ENCODE measurements around the gene NELFE. TPM values are rescaled to one million over a fixed set of nuclear protein-coding genes. Genes with fewer than 3 reads are reported as not detected.

Gene NELFE
- total RNA-seq, 1 experiment from 2014 or later, result 73.8 TPM

DNA sequence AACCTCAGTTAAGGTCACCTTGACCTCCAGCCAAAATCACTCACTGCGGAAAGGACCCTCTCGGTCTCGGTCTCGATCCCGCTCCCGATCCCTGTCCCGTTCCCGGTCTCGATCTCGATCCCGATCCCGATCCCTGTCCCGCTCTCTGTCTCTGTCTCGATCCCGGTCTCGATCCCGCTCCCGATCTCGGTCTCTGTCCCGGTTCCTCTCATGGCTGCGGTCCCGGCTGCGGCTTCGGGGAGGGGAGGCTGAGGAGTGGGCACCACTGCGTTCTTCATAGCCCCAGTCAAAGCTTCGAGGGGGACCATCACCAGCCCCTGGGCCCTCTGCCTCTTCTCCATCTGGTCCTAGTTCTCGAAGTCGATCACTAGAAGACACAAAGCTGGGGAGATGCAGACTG is 4.3 kb downstream of the NELFE start:
- no peaks in the 10 kb centered on the region for H3K9me3 Mint-ChIP-seq
- ChIA-PET CTCF (no interaction called here), POLR2A (no interaction called here)
- H3K36me3 Mint-ChIP-seq, result peaks cover 51% of the 10 kb centered on the region
- peaks cover 12% of the 10 kb centered on the region for H3K4me1 Mint-ChIP-seq
- no peak overlapping the region for H3K4me3 Mint-ChIP-seq
- H3K27me3 Mint-ChIP-seq (ENCODE audit: low read depth), result peaks cover 1% of the 10 kb centered on the region; the same call in 1 of the 2 replicates
- no peak for DNase-seq (ENCODE audit: low spot score)
- no peak for ATAC-seq
- no peak overlapping the region for H3K27ac Mint-ChIP-seq
- TF ChIP-seq PREB (CRISPR knock-in tag; IDR thresholded peaks at IDR 0.05; ENCODE audit: borderline replicate concordance) (no peak), MYBL2 (CRISPR knock-in tag; IDR thresholded peaks at IDR 0.05) (no peak), SOX15 (CRISPR knock-in tag; IDR thresholded peaks at IDR 0.05) (no peak), ZNF396 (CRISPR knock-in tag; IDR thresholded peaks at IDR 0.05; ENCODE audit: borderline replicate concordance) (no peak), E2F4 (CRISPR knock-in tag; IDR thresholded peaks at IDR 0.05; ENCODE audit: borderline replicate concordance, low read depth) (no peak), ETV6 (CRISPR knock-in tag; IDR thresholded peaks at IDR 0.05) (no peak), FOXK1 (CRISPR knock-in tag; IDR thresholded peaks at IDR 0.05) (no peak), ZNF232 (CRISPR knock-in tag; IDR thresholded peaks at IDR 0.05) (no peak), ZBTB43 (CRISPR knock-in tag; IDR thresholded peaks at IDR 0.05) (no peak), JUN (CRISPR knock-in tag; IDR thresholded peaks at IDR 0.05) (no peak), ZNF512 (CRISPR knock-in tag; IDR thresholded peaks at IDR 0.05; ENCODE audit: borderline replicate concordance) (no peak), CREM (CRISPR knock-in tag; IDR thresholded peaks at IDR 0.05) (no peak), ZNF281 (CRISPR knock-in tag; IDR thresholded peaks at IDR 0.05) (no peak), RELA (CRISPR knock-in tag; IDR thresholded peaks at IDR 0.05; ENCODE audit: borderline replicate concordance) (no peak)
- TF ChIP-seq, protein P1, sequence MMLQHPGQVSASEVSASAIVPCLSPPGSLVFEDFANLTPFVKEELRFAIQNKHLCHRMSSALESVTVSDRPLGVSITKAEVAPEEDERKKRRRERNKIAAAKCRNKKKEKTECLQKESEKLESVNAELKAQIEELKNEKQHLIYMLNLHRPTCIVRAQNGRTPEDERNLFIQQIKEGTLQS (CRISPR knock-in tag; conservative IDR thresholded peaks at IDR 0.05), result no peak
- TF ChIP-seq, protein P2, sequence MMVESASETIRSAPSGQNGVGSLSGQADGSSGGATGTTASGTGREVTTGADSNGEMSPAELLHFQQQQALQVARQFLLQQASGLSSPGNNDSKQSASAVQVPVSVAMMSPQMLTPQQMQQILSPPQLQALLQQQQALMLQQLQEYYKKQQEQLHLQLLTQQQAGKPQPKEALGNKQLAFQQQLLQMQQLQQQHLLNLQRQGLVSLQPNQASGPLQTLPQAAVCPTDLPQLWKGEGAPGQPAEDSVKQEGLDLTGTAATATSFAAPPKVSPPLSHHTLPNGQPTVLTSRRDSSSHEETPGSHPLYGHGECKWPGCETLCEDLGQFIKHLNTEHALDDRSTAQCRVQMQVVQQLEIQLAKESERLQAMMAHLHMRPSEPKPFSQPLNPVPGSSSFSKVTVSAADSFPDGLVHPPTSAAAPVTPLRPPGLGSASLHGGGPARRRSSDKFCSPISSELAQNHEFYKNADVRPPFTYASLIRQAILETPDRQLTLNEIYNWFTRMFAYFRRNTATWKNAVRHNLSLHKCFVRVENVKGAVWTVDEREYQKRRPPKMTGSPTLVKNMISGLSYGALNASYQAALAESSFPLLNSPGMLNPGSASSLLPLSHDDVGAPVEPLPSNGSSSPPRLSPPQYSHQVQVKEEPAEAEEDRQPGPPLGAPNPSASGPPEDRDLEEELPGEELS (CRISPR knock-in tag; IDR thresholded peaks at IDR 0.05), result no peak
- TF ChIP-seq, protein P3, sequence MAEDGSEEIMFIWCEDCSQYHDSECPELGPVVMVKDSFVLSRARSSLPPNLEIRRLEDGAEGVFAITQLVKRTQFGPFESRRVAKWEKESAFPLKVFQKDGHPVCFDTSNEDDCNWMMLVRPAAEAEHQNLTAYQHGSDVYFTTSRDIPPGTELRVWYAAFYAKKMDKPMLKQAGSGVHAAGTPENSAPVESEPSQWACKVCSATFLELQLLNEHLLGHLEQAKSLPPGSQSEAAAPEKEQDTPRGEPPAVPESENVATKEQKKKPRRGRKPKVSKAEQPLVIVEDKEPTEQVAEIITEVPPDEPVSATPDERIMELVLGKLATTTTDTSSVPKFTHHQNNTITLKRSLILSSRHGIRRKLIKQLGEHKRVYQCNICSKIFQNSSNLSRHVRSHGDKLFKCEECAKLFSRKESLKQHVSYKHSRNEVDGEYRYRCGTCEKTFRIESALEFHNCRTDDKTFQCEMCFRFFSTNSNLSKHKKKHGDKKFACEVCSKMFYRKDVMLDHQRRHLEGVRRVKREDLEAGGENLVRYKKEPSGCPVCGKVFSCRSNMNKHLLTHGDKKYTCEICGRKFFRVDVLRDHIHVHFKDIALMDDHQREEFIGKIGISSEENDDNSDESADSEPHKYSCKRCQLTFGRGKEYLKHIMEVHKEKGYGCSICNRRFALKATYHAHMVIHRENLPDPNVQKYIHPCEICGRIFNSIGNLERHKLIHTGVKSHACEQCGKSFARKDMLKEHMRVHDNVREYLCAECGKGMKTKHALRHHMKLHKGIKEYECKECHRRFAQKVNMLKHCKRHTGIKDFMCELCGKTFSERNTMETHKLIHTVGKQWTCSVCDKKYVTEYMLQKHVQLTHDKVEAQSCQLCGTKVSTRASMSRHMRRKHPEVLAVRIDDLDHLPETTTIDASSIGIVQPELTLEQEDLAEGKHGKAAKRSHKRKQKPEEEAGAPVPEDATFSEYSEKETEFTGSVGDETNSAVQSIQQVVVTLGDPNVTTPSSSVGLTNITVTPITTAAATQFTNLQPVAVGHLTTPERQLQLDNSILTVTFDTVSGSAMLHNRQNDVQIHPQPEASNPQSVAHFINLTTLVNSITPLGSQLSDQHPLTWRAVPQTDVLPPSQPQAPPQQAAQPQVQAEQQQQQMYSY (CRISPR knock-in tag; IDR thresholded peaks at IDR 0.05), result no peak
